ENCODE measurements around the gene MAPK8.

- TF ChIP-seq CTCF (IDR thresholded peaks at IDR 0.05) (no peak), POLR2A (IDR thresholded peaks at IDR 0.05) (no peak)
Measured at GRCh38 chr10:48468866-48469511, 162.5 kb downstream of the MAPK8 start.
